Amygdala (tissue), 56 donors: ENCODE results near the gene KRTAP5-2.
A peak's percentile ranks its signal among the peaks of the same experiment; 100 is the strongest.
"Not testable (repeated sequence)": the region's sequence is repeated elsewhere in the genome, so short reads cannot be mapped to it uniquely, and the experiment has no call there.

ENCODE experiments used
- DNase-seq, 56 donors: peaks; one replicate each; lab custom pipeline; 2025; lab: John Stamatoyannopoulos, UW

Gene KRTAP5-2

DNA sequence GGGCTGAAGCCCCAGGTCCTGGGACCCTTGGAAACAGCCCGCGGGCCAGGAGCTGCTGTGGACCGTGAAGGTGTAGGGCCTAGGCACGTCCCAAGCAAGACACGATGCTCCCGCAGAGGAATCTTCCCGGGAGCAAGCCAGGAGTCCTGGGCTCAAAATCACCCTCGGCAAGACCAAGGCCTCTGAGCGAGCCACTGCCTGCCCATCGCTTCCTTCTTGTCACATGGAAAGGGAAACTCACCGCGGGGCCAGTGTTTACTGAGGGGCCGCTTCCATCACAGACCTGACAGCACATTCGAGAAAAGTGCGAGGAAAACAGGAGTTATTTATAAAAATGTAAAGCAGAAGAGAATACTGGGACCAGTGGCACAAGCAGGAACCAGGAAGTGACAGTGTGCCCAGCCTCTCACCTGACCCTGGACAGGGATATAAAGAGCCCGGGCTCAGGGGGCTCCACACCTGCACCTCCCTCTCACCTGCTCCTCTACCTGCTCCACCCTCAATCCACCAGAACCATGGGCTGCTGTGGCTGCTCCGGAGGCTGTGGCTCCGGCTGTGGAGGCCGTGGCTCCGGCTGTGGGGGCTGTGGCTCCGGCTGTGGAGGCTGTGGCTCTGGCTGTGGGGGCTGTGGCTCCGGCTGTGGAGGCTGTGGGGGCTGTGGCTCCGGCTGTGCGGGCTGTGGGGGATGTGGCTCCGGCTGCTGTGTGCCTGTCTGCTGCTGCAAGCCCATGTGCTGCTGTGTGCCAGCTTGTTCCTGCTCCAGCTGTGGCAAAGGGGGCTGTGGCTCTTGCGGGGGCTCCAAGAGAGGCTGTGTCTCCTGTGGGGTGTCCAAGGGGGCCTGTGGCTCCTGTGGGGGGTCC, 31.5 kb upstream of the KRTAP5-2 start, which contains the start of gene KRTAP5-5:
Gene KRTAP5-5, plus strand, starts transcription at position 450 of the 860 bp plus-strand sequence. Its CDS starts 66 bp downstream, at position 516.
- no peak for DNase-seq

- peak in 31 of 56 donors; percentile 3 to 68 (median 28) for DNase-seq
Observed at GRCh38 chr11:1628506-1629325, 30.6 kb upstream of the KRTAP5-2 start.

DNA sequence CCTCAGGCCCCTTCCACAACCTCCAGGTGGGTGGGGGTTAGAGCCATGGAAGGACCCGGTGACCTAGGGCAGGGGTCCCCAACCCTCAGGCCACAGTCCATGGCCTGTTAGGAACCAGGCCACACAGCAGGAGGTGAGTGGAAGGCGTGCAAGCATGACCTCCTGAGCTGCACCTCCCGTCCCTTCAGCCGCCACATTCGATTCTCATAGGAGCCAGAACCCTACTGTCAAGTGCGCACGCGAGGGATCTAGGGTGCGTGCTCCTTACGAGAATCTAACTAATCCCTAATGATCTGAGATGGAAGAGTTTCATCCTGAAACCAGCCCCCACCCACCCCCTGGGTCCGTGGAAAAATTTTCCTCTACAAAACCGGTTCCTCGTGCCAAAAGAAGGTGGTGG, 27.4 kb upstream of the KRTAP5-2 start:
- DNase-seq: no peak

- no peak for DNase-seq
Observed at GRCh38 chr11:1624621-1625020, 26.5 kb upstream of the KRTAP5-2 start.

DNA sequence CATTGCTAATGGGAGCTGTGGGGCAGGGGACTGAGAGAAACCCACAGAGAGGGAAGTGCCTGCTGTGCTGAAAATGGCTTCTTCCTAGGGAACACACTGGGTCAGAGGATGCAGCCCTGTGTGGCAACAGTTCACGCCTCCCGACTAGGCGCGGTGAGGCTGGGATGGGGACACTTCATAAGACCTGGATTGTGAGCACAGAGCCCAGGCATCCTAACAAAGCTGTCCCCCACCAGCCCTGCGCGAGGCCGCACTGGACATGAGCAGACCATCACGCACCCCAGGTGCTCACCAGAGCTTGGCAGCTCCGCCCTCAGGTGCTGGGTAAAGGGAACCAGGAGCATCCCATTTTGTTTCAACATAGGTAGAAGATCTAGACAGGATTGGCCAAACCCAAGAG, 25.6 kb upstream of the KRTAP5-2 start:
- no peak for DNase-seq

- DNase-seq: no peak
Observed at GRCh38 chr11:1622086-1622485, 24.0 kb upstream of the KRTAP5-2 start, which contains the start of gene KRTAP5-4. Gene KRTAP5-4 (minus strand): TSS chr11:1622138. CDS start chr11:1622093, 45 bp downstream.

DNA sequence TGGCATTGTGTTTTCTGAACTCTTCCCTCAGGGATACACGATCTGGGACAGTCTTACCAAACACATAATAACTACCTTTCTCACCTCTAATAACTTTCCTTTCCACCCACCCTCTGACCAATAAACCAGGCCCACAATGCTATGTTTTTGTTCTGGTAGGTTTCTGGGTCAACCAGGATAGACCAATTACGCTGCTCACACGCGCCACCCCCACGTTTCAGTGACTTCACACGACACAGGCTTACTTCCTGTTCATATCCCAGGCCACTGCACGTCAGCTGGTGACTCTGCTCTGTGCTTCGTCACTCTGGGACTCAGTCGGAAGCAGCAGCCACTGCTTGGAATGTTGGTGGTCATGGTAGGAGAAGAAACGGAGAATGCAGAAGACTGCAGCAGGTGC, 21.4 kb upstream of the KRTAP5-2 start:
- DNase-seq: no peak

GRCh38 chr11:1618231-1618630, 20.1 kb upstream of the KRTAP5-2 start:
- no peak for DNase-seq

DNA sequence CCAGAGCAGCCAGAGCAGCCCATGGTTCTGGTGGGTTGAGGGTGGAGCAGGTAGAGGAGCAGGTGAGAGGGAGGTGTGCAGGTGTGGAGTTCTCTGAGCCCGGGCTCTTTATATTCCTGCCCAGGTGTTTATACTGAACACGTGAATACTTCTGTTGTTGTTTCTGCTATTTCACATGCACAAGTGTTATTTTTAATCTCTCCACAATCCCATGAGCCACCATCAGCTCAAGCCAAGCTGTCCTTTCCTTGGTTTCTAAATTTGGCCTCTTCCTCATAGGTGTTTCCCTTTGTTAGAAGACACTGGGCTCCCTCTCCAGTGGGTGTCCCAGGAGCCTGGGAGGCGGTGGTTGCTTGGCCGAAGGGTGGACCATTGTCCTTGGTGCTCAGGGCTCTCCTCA, 10.3 kb upstream of the KRTAP5-2 start, which contains the start of gene KRTAP5-3:
Gene KRTAP5-3, minus strand, starts transcription at position 101 of the 400 bp plus-strand sequence. Its CDS starts 78 bp downstream, at position 23.
- DNase-seq: no peak

- not testable (repeated sequence) for DNase-seq
Observed at GRCh38 chr11:1607901-1608300, 9.8 kb upstream of the KRTAP5-2 start.

DNA sequence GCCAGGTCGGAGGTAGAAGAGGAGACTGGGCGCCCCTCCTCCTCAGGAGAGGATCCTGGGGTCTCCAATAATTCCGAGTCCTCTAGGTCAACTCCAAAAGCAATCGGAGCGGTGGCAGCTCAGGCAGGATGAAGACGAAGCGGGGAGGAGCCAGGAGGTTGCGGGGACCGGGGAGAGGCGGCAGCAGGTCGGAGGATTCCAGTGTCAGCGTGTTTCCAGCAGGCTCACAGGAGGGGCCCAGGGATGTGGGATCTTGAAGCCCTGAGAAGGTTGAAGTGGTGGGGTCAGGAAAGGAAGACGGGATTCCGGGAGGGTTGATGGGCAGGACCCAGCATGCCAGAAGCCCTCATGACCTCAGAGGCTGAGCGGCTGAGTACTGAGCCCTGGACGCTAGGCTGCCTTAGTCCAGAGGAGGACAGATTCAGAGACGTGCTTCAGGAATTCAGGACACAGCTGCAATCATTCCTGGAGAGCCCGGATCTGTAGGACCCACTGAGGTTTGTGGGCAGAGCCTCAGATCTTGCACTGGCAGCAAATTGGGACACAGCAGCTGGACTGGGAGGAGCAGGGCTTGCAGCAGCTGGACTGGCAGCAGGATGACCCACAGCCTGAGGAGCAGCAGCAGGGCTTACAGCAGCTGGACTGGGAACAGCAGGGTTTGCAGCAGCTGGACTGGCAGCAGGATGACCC, 9.2 kb upstream of the KRTAP5-2 start:
- DNase-seq: not testable (repeated sequence)

GRCh38 chr11:1605923-1606322, 7.8 kb upstream of the KRTAP5-2 start:
- not testable (repeated sequence) for DNase-seq

- no peak for DNase-seq
Observed at GRCh38 chr11:1604711-1605110, 6.6 kb upstream of the KRTAP5-2 start.

DNA sequence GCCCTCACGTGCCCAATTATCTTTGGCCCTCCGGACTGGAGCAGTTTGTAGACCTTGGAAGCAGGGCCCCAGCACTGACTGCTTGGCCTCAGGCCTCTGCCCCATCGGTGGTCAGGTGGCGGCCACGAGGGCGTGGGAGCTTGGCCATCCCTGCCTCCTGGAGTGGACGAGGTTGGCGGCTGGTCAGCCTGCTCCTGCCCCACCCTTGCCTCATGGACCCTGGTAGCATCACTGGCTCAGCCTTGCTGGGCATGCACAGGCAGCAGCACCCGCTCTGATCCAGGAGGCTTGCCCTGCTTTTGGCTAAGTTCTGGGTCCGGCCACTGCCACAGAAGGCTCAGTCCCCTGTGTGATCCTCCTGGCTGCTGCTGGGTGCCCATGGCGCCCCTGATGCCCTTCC, 6.1 kb upstream of the KRTAP5-2 start:
- no peak for DNase-seq

DNA sequence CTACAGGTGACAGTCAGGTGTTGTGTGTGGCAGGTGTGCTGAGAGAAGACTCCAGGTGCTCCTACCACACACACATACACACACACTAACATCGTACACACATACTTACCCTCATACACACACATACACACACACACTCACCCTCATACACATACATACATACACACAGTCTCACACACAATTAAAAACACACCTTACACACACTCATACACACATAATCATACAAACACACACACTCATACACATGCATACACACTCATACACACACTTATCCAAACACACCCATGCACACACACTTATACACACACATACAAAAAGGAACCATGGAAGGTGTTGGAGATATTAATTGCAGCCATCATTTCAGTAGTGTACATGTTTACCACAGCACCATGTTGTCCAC, 5.5 kb upstream of the KRTAP5-2 start:
- DNase-seq: no peak

- not testable (repeated sequence) for DNase-seq
Observed at GRCh38 chr11:1601663-1602062, 3.6 kb upstream of the KRTAP5-2 start.

DNA sequence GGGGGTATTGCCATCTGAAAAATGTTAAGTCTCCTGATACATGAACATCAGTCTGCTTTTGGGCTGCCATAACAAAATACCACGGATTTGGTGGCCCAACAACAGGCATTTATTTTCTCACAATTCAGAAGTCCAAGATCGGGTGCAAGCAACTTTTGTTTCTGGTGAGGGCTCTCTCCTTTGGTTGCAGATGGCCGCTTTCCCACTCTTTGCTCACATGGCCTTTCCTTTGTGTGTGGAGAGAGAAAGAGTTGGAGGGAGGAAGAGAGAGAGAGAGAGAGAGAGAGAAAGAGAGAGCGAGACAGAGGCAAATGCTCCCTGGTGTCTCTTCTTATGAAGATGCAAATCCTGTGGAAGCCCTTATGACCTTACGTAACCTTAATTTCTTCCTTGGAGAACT, 2.5 kb upstream of the KRTAP5-2 start:
- DNase-seq: peak in 4 of 56 donors; percentile 4 to 30 (median 14)

- DNase-seq: no peak
Observed at GRCh38 chr11:1598816-1599215, 722 bp upstream of the KRTAP5-2 start.

GRCh38 chr11:1598406-1598805, 312 bp upstream of the KRTAP5-2 start:
- not testable (repeated sequence) for DNase-seq

DNA sequence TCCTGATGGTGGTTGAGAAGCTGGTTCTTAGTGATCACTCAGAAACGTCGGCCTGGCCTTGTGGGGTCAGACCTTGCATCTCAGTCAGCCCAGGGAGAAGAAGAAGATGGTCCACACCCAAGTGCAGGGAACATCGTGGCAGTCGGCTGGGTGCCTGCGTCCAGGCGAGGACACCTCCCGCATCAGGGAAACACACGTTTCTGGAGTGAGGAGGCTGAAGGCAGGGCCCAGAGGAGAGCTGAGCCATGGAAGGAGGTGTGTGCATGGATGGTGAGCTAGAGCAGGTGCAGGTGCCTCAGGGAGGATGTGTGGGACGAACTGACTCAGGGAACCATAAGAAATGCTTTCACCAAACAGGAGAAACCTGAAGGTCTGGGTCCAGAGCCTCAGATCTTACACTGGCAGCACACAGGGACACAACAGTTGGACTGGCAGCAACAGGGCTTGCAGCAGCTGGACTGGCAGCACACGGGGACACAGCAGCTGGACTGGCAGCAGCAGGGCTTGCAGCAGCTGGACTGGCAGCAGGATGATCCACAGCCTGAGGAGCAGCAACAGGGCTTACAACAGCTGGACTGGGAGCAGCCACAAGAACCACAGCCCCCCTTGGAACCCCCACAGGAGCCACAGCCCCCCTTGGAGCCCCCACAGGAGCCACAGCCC, 632 bp downstream of the KRTAP5-2 start:
- no peak for DNase-seq
